HTR-8/SVneo (cell line): Measurements from ENCODE around the gene ANAPC7.

Source experiments
- DNase-seq: peaks from one replicate; pipeline ENCODE4 v3.0.0; 2011; ENCODE audit warnings: low spot score, mixed read lengths; ENCODE audit not compliant: insufficient read length
- FAIRE-seq: peaks from 2 replicates; lab custom pipeline; 2011; peaks lifted over from hg19 to GRCh38; lab: Jason Lieb, UNC

ANAPC7 gene

DNA sequence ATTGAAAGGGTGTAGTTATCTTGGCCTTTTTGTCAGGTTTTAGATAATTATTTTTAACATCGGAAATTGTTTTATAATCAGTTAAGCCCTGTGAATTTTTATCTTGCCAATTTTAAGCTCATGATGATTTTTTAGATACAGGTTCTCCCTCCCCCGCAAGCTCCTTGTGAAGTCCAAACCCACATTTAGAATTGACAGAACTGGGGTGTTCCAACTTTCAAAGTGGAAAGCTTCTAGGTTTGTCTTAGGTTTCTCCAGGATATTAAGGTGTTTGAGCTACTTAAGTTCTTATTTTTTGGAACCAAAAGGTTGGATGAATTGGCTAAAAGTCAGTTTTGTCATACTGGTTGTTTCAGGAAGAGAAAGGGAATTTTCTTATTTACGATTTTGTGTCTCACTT is 73.4 kb downstream of the ANAPC7 start:
- DNase-seq: no peak
- FAIRE-seq: no peak

DNA sequence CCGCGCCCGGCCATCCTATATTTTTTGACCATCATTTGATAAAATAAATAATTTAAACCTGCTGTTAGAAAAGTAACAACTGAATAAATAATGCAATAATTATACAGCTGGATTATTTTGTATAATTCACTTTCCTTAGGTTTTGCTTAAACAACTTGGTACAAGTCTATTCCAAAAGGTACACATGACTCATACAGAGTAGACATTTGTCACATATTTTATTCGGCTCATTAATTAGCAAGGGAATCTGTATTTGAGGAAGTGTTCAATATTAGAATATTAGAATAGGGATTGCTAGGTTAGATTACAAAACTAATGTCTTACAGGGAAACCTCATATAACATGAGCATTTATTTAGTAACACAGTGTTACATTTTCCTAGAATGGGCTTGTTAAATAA is 73.8 kb downstream of the ANAPC7 start:
- FAIRE-seq (no peak), DNase-seq (no peak)
